K562 (cell line): ENCODE data around the gene SGTB. TPM values are rescaled to one million over a fixed set of nuclear protein-coding genes. Genes with fewer than 3 reads are reported as not detected.

Experiments used
- ATAC-seq: fragments of 200-7000 bp; cut with Tn5 transposase; 3 replicates; pipeline ENCODE4 v1.9.1; 2020; ENCODE audit warnings: moderate library complexity
- BruUV-seq: library from RNA; stranded (reverse); fragments of 400-500 nt; replicated peaks from 2 replicates; lab custom pipeline; 2021; lab: Mats Ljungman, UMichigan
- CTCF ChIA-PET: fragments of 300-600 bp; formaldehyde crosslinking; extraction: SDS; loops from one replicate; lab custom pipeline; 2021; ENCODE audit warnings: low intra/inter-chr PET ratio; lab: Yijun Ruan, JAX
- POLR2A ChIA-PET: fragments of 300-600, 350-650 bp; sonication (Branson Sonifier 250); formaldehyde crosslinking; extraction: SDS; loops from one replicate; lab custom pipeline; 2021; ENCODE audit warnings: antibody characterized with exemption, inconsistent platforms; lab: Yijun Ruan, JAX
- DNase-seq, 4 experiments: peaks; one replicate each; pipeline versions ENCODE4 v3.0.0 to v3.0.0-alpha.2; 2011 to 2018; ENCODE audit warnings: low spot score in 3 of 4, mixed read lengths in 3 of 4; ENCODE audit errors: extremely low read depth in 1 of 4
- FAIRE-seq: peaks from 2 replicates; lab custom pipeline; 2011; peaks lifted over from hg19 to GRCh38; lab: Jason Lieb, UNC
- H2AFZ ChIP-seq: 2 replicates; pipeline ENCODE4 v1.6.0; 2011; ENCODE audit warnings: low read depth, low read length, control low read depth, inconsistent platforms
- H3K27ac ChIP-seq: fragments of 200-600 bp; 3 replicates; pipeline ENCODE4 v1.8.0; 2011; ENCODE audit warnings: low read depth, mild to moderate bottlenecking, control low read depth, inconsistent platforms, low read length, moderate library complexity, mixed read lengths; ENCODE audit errors: extremely low read depth
- H3K27me3 ChIP-seq, 2 experiments: fragments of 300-600 bp in 1 of 2; 2 replicates in 1 of 2; 3 replicates in 1 of 2; pipeline versions ENCODE4 v1.6.0 to v1.8.0; 2011; ENCODE audit warnings: inconsistent platforms in 2 of 2, low read length in 2 of 2, mild to moderate bottlenecking in 1 of 2, mixed read lengths in 1 of 2, moderate library complexity in 1 of 2; ENCODE audit not compliant: control insufficient read depth in 2 of 2, insufficient read depth in 2 of 2
- H3K36me3 ChIP-seq: fragments of 300-600 bp; 3 replicates; pipeline ENCODE4 v1.8.0; 2011; ENCODE audit warnings: mild to moderate bottlenecking, low read length, inconsistent platforms; ENCODE audit not compliant: control insufficient read depth, insufficient read depth
- H3K4me1 ChIP-seq, 2 experiments: fragments of 200-600 bp in 1 of 2; replicated peaks in 1 of 2; 2 replicates in 1 of 2; 3 replicates in 1 of 2; pipeline versions ENCODE4 v1.5.1 to v1.8.0; 2011; ENCODE audit warnings: inconsistent platforms in 2 of 2, low read length in 2 of 2, mild to moderate bottlenecking in 1 of 2, mixed read lengths in 1 of 2, moderate library complexity in 1 of 2; ENCODE audit not compliant: control insufficient read depth in 2 of 2, insufficient read depth in 2 of 2
- H3K4me2 ChIP-seq: 2 replicates; pipeline ENCODE4 v1.6.1; 2011; ENCODE audit warnings: low read length, control low read depth, inconsistent platforms, mixed read lengths; ENCODE audit not compliant: insufficient read depth
- H3K4me3 ChIP-seq: fragments of 200-600 bp; sonication (generic), shearing (Covaris generic); 2 replicates; pipeline ENCODE4 v1.5.1; 2016; ENCODE audit warnings: control low read depth, inconsistent platforms
- H3K79me2 ChIP-seq: fragments of 200-600 bp; 3 replicates; pipeline ENCODE4 v1.8.0; 2011; ENCODE audit warnings: low read length, inconsistent platforms; ENCODE audit not compliant: control insufficient read depth, insufficient read depth
- H3K9ac ChIP-seq, 2 experiments: 2 replicates each; pipeline versions ENCODE4 v1.6.0 to v1.6.1; 2011; ENCODE audit warnings: low read depth in 2 of 2, low read length in 2 of 2, control low read depth in 1 of 2, inconsistent platforms in 1 of 2, mild to moderate bottlenecking in 1 of 2, mixed read lengths in 1 of 2; ENCODE audit not compliant: insufficient read depth in 1 of 2
- H3K9me1 ChIP-seq: one replicate; pipeline ENCODE4 v1.6.0; 2011; ENCODE audit warnings: inconsistent platforms, mild to moderate bottlenecking, low read length, moderate library complexity; ENCODE audit not compliant: control insufficient read depth, insufficient read depth
- H3K9me3 ChIP-seq: replicated peaks from 2 replicates; pipeline ENCODE4 v1.5.1; 2011; ENCODE audit warnings: low read depth, low read length, inconsistent platforms; ENCODE audit not compliant: control insufficient read depth, insufficient read depth
- H4K20me1 ChIP-seq: replicated peaks from 2 replicates; pipeline ENCODE4 v1.6.1; 2011; ENCODE audit warnings: low read length, inconsistent platforms, mixed read lengths; ENCODE audit not compliant: control insufficient read depth, insufficient read depth
- ATF3 ChIP-seq, 2 experiments: fragments of 450-650 bp in 1 of 2; sonication (generic) in 1 of 2; formaldehyde crosslinking in 1 of 2; IDR thresholded peaks in 1 of 2; conservative IDR thresholded peaks in 1 of 2; 2 replicates each; pipeline versions ENCODE4 v1.6.1 to v1.8.1; 2016 to 2023; ENCODE audit warnings: mild to moderate bottlenecking in 2 of 2, moderate library complexity in 2 of 2, inconsistent platforms in 1 of 2, missing genetic modification reagents in 1 of 2
- ATF7 ChIP-seq: fragments of 450-650 bp; IDR thresholded peaks from 2 replicates; pipeline ENCODE4 v1.7.1; 2014; ENCODE audit warnings: mild to moderate bottlenecking, moderate library complexity
- CEBPB ChIP-seq: fragments of 450-650 bp; IDR thresholded peaks from 2 replicates; pipeline ENCODE4 v1.6.1; 2016; ENCODE audit warnings: missing genetic modification characterization, missing compliant biosample characterization
- CEBPG ChIP-seq, 3 experiments: fragments of 200-800 bp in 1 of 3; sonication (Bioruptor generic) in 1 of 3; sonication (generic) in 1 of 3; formaldehyde crosslinking in 1 of 3; IDR thresholded peaks in 2 of 3; conservative IDR thresholded peaks in 1 of 3; 2 replicates each; pipeline versions ENCODE4 v1.6.1 to v1.8.0; 2016 to 2022; ENCODE audit warnings: missing compliant biosample characterization in 2 of 3, missing genetic modification characterization in 2 of 3, mild to moderate bottlenecking in 1 of 3, missing genetic modification reagents in 1 of 3
- CTBP1 ChIP-seq: fragments of 450-650 bp; IDR thresholded peaks from 2 replicates; pipeline ENCODE4 v1.6.1; 2016; ENCODE audit warnings: borderline replicate concordance
- EP300 ChIP-seq: IDR thresholded peaks from 2 replicates; pipeline ENCODE4 v1.6.1; 2012; ENCODE audit warnings: low read length, improper control_type of control experiment
- POLR3A ChIP-seq: IDR thresholded peaks from 2 replicates; pipeline ENCODE4 v1.6.1; 2011; ENCODE audit warnings: borderline replicate concordance, mild to moderate bottlenecking, moderate library complexity; ENCODE audit not compliant: insufficient read length, insufficient read depth; ENCODE audit errors: extremely low read depth
- SAP30 ChIP-seq: fragments of 200-600 bp; sonication (generic); IDR thresholded peaks from 2 replicates; pipeline ENCODE4 v1.6.1; 2012; ENCODE audit warnings: borderline replicate concordance, low read depth, mild to moderate bottlenecking, moderate library complexity, low read length, control low read depth, inconsistent platforms; ENCODE audit not compliant: insufficient read depth, poor library complexity, severe bottlenecking
- VEZF1 ChIP-seq: fragments of 200-800 bp; sonication (Bioruptor generic); IDR thresholded peaks from 2 replicates; pipeline ENCODE4 v1.6.1; 2017; ENCODE audit warnings: missing genetic modification characterization, missing compliant biosample characterization
- WGBS: fragments of 100-300 bp; shearing (Covaris generic); methylation state at CpG from one replicate; pipeline ENCODE4 v1.1.6; 2016; ENCODE audit warnings: low coverage, mixed read lengths; ENCODE audit not compliant: insufficient coverage; ENCODE audit errors: missing lambda C conversion rate; 5-methylcytosine and 5-hydroxymethylcytosine counted together
- in situ Hi-C: fragments of 300-500 bp; cut with MboI; formaldehyde crosslinking; loops from 4 replicates; pipeline ENCODE4 v1.15.0; 2018; ENCODE audit warnings: inconsistent platforms, mixed read lengths
- intact Hi-C: fragments of 100-400 bp; cut with micrococcal nuclease; formaldehyde crosslinking; loops from 2 replicates; pipeline ENCODE4 v1.14.2; 2022
- polyA plus RNA-seq, 8 experiments: library from polyadenylated mRNA; depleted of rRNA in 4 of 8; stranded (reverse) in 5 of 8; unstranded in 3 of 8; fragments of >200 nt; fragmentation: Nextera tagmentation in 2 of 8; fragmentation: Illumina TruSeq in 1 of 8; extraction: Ambion mirVana in 2 of 8; extraction: Trizol in 1 of 8; gene quantifications; 2 replicates each; pipeline versions ENCODE4 v1.2.1 to v1.2.3, GENCODE V29; 2011 to 2014; ENCODE audit warnings: inconsistent platforms in 1 of 8, missing spikeins in 1 of 8
- total RNA-seq, 7 experiments: library from RNA; depleted of rRNA in 6 of 7; stranded (reverse); fragments of >200 nt in 6 of 7; fragmentation: Illumina TruSeq in 2 of 7; extraction: Trizol in 2 of 7; gene quantifications; 2 replicates each; pipeline versions ENCODE4 v1.2.1 to v1.2.3, GENCODE V29; 2011 to 2021; ENCODE audit warnings: low replicate concordance in 1 of 7
- TF ChIP-seq, protein P1 (sequence below): sonication (generic); formaldehyde crosslinking; IDR thresholded peaks from 2 replicates; pipeline ENCODE4 v1.8.0; 2022; ENCODE audit warnings: mild to moderate bottlenecking, low read depth, missing genetic modification reagents
- TF ChIP-seq, protein P2 (sequence below), 2 experiments: fragments of 150-350 bp in 1 of 2; IDR thresholded peaks; 2 replicates each; pipeline ENCODE4 v1.6.1; 2012 to 2016; ENCODE audit warnings: low read depth in 2 of 2, low read length in 2 of 2, mild to moderate bottlenecking in 1 of 2, moderate library complexity in 1 of 2

The SGTB gene
- total and polyA plus RNA-seq, 9 of the 15 experiments (the other 6 are each of a cell fraction or from before 2014, with no cell fraction given): 1.3 to 8.4 (median 4.8) TPM

GRCh38 chr5:65654713-65655112 lies 67.2 kb downstream of the SGTB start:
- H3K4me1 ChIP-seq: no peaks in the 10 kb centered on the region
- CTCF ChIA-PET: no interaction called here
- in situ Hi-C loops: no loop called here
- no peak overlapping the region for H2AFZ ChIP-seq
- H3K4me2 ChIP-seq: no peak overlapping the region
- no peaks in the 10 kb centered on the region for H3K9me1 ChIP-seq
- peak; percentile 84 for ATAC-seq
- intact Hi-C loops: no loop called here
- no peak for FAIRE-seq
- no peak overlapping the region for H3K4me3 ChIP-seq
- H4K20me1 ChIP-seq: no peaks in the 10 kb centered on the region
- no peak for DNase-seq
- no TSS peak for BruUV-seq
- H3K36me3 ChIP-seq: peaks cover 13% of the 10 kb centered on the region; the same call in 2 of the 3 replicates
- WGBS: 35% methylated on average over 2 of the region's 2 CpGs
- TF ChIP-seq CEBPB (peak; percentile 21; the same call in 1 of the 2 replicates), EP300 (0 out of 2 replicates have a peak, but pooled peaks have one; percentile 16), CTBP1 (peak; percentile 56; the same call in 1 of the 2 replicates), POLR3A (no peak), SAP30 (no peak), VEZF1 (CRISPR knock-in tag) (no peak), ATF7 (peak; percentile 12; the same call in 1 of the 2 replicates), ATF3 (IDR thresholded peaks at IDR 0.05) (peak; percentile 69), ATF3 (CRISPR knock-in tag; conservative IDR thresholded peaks at IDR 0.05) (no peak), CEBPG (CRISPR knock-in tag; IDR thresholded peaks at IDR 0.05) (peak; percentile 40; the same call in 1 of the 2 replicates), CEBPG (tag; conservative IDR thresholded peaks at IDR 0.05 in 1 of 2, IDR thresholded peaks at IDR 0.05 in 1 of 2) (peak; percentile 8 to 78; a peak in 2 of 4 replicates)
- TF ChIP-seq, protein P1, sequence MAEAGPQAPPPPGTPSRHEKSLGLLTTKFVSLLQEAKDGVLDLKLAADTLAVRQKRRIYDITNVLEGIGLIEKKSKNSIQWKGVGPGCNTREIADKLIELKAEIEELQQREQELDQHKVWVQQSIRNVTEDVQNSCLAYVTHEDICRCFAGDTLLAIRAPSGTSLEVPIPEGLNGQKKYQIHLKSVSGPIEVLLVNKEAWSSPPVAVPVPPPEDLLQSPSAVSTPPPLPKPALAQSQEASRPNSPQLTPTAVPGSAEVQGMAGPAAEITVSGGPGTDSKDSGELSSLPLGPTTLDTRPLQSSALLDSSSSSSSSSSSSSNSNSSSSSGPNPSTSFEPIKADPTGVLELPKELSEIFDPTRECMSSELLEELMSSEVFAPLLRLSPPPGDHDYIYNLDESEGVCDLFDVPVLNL (CRISPR knock-in tag): no peak
- TF ChIP-seq, protein P2, sequence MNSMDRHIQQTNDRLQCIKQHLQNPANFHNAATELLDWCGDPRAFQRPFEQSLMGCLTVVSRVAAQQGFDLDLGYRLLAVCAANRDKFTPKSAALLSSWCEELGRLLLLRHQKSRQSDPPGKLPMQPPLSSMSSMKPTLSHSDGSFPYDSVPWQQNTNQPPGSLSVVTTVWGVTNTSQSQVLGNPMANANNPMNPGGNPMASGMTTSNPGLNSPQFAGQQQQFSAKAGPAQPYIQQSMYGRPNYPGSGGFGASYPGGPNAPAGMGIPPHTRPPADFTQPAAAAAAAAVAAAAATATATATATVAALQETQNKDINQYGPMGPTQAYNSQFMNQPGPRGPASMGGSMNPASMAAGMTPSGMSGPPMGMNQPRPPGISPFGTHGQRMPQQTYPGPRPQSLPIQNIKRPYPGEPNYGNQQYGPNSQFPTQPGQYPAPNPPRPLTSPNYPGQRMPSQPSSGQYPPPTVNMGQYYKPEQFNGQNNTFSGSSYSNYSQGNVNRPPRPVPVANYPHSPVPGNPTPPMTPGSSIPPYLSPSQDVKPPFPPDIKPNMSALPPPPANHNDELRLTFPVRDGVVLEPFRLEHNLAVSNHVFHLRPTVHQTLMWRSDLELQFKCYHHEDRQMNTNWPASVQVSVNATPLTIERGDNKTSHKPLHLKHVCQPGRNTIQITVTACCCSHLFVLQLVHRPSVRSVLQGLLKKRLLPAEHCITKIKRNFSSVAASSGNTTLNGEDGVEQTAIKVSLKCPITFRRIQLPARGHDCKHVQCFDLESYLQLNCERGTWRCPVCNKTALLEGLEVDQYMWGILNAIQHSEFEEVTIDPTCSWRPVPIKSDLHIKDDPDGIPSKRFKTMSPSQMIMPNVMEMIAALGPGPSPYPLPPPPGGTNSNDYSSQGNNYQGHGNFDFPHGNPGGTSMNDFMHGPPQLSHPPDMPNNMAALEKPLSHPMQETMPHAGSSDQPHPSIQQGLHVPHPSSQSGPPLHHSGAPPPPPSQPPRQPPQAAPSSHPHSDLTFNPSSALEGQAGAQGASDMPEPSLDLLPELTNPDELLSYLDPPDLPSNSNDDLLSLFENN (IDR thresholded peaks at IDR 0.05; ENCODE audit: low read depth in 2 of 2, low read length in 2 of 2): no peak
- H3K27ac ChIP-seq: no peak overlapping the region
- no peaks in the 10 kb centered on the region for H3K27me3 ChIP-seq
- no peak overlapping the region for H3K9ac ChIP-seq
- no peaks in the 10 kb centered on the region for H3K9me3 ChIP-seq
- H3K79me2 ChIP-seq: no peaks in the 10 kb centered on the region
- POLR2A ChIA-PET: no interaction called here
